ENCODE results near the gene HOXA13. TPM values are rescaled to one million over a fixed set of nuclear protein-coding genes. Genes with fewer than 3 reads are reported as not detected.
A peak's percentile ranks its signal among the peaks of the same experiment; 100 is the strongest.

The HOXA13 gene
- total RNA-seq, 2 experiments from 2014 or later = not detected

DNA sequence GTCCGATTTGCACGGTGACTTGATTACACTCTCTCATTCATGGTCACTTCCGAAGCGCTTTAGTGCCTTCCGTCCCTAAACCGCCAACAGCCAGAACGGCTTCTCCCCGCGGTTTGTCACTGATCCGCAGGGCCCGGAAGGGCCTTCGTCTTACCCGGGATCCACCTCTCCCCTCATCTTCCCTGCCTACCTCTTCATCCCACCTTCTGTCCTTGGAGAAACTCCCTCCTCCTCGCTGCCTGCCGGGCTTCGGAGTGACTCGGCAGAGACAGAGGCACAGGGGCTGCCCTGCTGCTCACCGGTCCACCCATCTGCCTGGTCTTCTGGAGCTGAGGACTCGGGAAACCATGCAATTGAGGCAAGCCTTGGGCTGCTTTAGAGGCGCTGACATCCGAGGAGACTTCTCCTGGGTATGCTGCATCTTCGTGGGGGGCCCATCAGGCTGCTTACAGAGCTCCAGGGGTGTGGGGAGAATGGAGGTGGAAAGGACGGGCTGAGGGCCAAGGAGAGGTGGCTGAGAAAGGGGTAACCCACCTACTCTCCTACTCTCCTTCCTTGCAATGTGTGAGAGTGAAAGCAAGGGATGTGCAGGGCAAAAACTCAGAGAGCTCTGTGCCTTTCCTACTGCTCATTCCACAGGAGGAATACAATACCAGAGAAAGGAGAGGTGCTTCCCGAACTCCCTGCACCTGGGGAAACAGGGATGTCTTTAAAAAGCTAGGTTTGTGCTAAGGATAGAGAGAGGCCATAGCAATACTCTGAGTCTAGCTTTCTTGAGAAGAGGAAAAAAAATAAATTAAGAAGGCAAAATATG lies 13.8 kb downstream of the HOXA13 start:
- DNase-seq = no peak
- Mint-ChIP-seq H3K9me3 (no peaks in the 10 kb centered on the region), H3K27ac (no peak overlapping the region), H3K4me1 (ENCODE audit: low read depth) (peaks cover 34% of the 10 kb centered on the region), H3K27me3 (peaks cover 78% of the 10 kb centered on the region), H3K4me3 (peak overlapping the region; percentile 59), H3K36me3 (ENCODE audit: low read depth) (no peaks in the 10 kb centered on the region)
- intact Hi-C loops (cut with micrococcal nuclease) = no loop called here
- ATAC-seq = no peak
- ChIA-PET POLR2A (interaction anchor here (0.6 to 1.7 kb wide), 2 partner anchors 13 to 25 kb away, joined by 4 to 5 read pairs; no protein-coding TSS in a partner anchor), CTCF (interaction anchor here (0.9 to 3.7 kb wide), 6 partner anchors 9 to 35 kb away, joined by 3 to 28 read pairs (median 4); partner anchors contain the start of gene HOXA10)
- TF ChIP-seq, protein P1, sequence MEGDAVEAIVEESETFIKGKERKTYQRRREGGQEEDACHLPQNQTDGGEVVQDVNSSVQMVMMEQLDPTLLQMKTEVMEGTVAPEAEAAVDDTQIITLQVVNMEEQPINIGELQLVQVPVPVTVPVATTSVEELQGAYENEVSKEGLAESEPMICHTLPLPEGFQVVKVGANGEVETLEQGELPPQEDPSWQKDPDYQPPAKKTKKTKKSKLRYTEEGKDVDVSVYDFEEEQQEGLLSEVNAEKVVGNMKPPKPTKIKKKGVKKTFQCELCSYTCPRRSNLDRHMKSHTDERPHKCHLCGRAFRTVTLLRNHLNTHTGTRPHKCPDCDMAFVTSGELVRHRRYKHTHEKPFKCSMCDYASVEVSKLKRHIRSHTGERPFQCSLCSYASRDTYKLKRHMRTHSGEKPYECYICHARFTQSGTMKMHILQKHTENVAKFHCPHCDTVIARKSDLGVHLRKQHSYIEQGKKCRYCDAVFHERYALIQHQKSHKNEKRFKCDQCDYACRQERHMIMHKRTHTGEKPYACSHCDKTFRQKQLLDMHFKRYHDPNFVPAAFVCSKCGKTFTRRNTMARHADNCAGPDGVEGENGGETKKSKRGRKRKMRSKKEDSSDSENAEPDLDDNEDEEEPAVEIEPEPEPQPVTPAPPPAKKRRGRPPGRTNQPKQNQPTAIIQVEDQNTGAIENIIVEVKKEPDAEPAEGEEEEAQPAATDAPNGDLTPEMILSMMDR (IDR thresholded peaks at IDR 0.05) = no peak

DNA sequence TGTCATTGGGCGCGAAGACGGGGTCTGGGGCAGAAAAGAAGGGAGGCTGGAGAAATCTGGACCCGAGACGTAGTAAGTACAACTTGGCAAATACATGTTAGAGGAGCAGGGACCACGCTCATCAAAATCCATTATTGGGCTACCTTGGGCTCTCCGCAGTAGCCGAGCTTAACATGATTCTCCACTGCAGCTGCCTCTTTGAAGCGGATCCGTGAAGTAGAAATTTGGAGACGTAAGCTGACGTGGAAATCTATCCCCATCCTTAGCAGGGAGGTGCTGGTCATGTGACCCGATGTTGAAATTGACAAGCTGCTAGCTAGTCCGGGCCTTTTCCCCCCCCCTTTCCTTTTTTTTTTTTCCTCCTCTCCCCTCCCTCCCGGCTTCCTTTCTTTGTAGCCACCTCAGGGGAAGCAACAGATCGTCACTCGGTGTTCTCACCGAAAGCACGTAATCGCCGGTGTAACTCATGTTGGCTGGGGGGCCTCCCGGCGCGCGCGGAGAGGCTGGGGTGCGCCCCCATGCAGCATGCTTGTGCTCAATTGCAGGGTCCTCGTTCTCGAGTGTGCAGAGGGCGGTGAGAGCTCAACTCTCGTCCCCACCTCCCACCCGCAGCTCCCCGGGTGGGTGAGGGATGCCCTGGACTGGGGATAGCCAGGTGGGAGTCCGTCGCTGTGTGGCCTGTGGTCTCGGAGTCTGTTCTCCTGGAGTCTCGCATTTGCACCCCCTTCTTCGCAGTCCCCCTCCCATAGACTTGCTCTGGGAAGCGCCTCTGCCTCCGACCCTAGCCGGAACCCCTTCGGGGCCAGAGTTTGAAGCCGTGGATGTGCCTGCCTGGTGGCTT lies 14.7 kb downstream of the HOXA13 start, which contains the start of gene HOXA11:
HOXA11 (minus strand) TSS at position 220 of the 841 bp plus-strand sequence; CDS start at position 132, 88 bp downstream.
- TF ChIP-seq, protein P1 (IDR thresholded peaks at IDR 0.05) = no peak
- POLR2A ChIA-PET = interaction anchor here (0.6 to 1.7 kb wide), 2 partner anchors 14 to 26 kb away, joined by 4 to 5 read pairs; no protein-coding TSS in a partner anchor
- H3K4me3 Mint-ChIP-seq = peak within 1 kb of the TSS; percentile 59
- CTCF ChIA-PET = interaction anchor here (1.2 to 3.7 kb wide), 4 partner anchors 10 to 25 kb away, joined by 4 to 28 read pairs (median 8); no protein-coding TSS in a partner anchor
- ATAC-seq (peak; percentile 25), DNase-seq (peak; percentile 48)
- H3K36me3 Mint-ChIP-seq (ENCODE audit: low read depth) = no peaks in the 10 kb centered on the region
- H3K4me1 Mint-ChIP-seq (ENCODE audit: low read depth) = peaks cover 34% of the 10 kb centered on the region
- intact Hi-C loops (cut with micrococcal nuclease) = no loop called here
- peaks cover 73% of the 10 kb centered on the region for H3K27me3 Mint-ChIP-seq
- H3K9me3 Mint-ChIP-seq = no peaks in the 10 kb centered on the region
- peak within 1 kb of the TSS; percentile 57 for H3K27ac Mint-ChIP-seq

DNA sequence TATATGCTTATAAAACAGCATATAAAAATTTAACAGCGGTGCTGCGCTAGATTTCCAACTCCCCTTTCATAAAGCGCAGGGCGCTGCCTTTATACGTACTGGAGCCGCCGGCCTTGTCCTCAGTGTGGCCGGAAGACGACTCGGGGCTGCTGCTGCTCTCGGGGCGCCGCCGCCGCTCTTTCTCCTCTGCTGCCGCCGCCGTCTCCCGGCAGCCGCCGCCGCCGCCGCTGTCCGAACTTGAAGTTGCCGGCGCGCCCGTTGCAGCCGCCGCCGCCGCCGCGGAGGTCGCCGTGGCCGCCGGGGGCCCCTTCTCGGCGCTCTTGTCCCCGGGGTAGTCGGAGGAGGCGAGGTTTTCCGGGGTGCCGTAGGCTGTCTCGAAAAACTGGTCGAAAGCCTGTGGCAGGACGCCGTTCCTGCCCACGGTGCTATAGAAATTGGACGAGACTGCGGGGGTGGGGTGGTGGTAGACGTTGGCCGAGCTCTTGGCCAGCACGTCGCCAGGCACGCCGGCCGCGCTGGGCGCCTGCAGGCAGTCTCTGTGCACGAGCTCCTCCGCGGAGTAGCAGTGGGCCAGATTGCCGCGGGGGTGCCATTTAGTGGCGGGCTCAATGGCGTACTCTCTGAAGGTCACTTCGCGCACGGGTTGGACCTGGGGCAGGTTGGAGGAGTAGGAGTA lies 15.4 kb downstream of the HOXA13 start:
- intact Hi-C loops (cut with micrococcal nuclease) = no loop called here
- no peaks in the 10 kb centered on the region for H3K36me3 Mint-ChIP-seq (ENCODE audit: low read depth)
- peak overlapping the region; percentile 57 for H3K27ac Mint-ChIP-seq

DNA sequence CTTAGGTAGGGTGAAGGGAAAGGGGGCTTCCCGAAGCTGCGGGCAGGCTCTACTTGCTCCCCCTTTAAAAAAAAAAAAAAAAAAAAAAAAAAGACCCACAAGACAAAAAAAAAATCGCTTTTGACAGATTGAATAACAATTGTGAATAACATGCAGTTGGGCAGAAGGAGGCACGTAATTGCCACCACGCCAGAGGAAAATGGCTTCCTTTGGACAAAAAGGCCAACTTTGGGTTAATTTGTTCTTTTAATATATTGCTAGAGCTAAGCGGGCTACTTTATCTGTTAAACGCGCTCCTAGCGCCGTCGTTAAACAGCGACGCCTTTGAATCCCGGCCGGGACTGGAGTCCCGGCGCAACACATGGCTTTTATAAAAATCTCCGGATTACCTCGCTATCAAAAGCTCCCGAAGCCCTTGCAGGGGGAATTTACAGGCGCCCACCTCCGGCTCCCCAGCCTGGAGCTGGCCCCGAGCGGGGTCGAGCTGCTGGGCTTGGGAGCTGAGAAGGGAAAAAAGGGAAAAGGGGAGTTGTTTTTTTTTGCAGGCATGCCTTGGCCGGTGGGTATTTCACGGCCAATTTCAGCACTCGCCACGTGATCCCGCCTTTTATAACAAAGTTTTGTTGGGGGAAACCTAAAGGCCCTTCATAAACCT lies 16.1 kb downstream of the HOXA13 start:
- TF ChIP-seq, protein P1 (IDR thresholded peaks at IDR 0.05) = no peak
- Mint-ChIP-seq H3K4me1 (ENCODE audit: low read depth) (peaks cover 34% of the 10 kb centered on the region), H3K27me3 (peaks cover 71% of the 10 kb centered on the region), H3K4me3 (peak overlapping the region; percentile 59), H3K27ac (no peak overlapping the region), H3K36me3 (ENCODE audit: low read depth) (no peaks in the 10 kb centered on the region), H3K9me3 (no peaks in the 10 kb centered on the region)
- intact Hi-C loops (cut with micrococcal nuclease) = no loop called here
- DNase-seq (no peak), ATAC-seq (no peak)
- CTCF ChIA-PET = interaction anchor here (1.2 to 2.3 kb wide), 8 partner anchors 9 to 25 kb away, joined by 3 to 9 read pairs (median 6); no protein-coding TSS in a partner anchor
- POLR2A ChIA-PET = interaction anchor here (0.6 kb wide), 1 partner anchor 1644 kb away, joined by 4 read pairs; no protein-coding TSS in a partner anchor

More for the DNA sequence above, 15.4 kb downstream of the HOXA13 start:
- TF ChIP-seq, protein P1 (IDR thresholded peaks at IDR 0.05) = no peak
- Mint-ChIP-seq H3K9me3 (no peaks in the 10 kb centered on the region), H3K4me3 (peak overlapping the region; percentile 59), H3K4me1 (ENCODE audit: low read depth) (peaks cover 35% of the 10 kb centered on the region), H3K27me3 (peaks cover 70% of the 10 kb centered on the region)
- CTCF ChIA-PET = interaction anchor here (1.2 to 3.7 kb wide), 5 partner anchors 8 to 23 kb away, joined by 5 to 28 read pairs (median 7); no protein-coding TSS in a partner anchor
- peak; percentile 37 for ATAC-seq
- POLR2A ChIA-PET = interaction anchor here (1.7 kb wide), 1 partner anchor 15 kb away, joined by 5 read pairs; no protein-coding TSS in a partner anchor
- DNase-seq = peak; percentile 55
